HEK293 (cell line): ENCODE results near the gene SLX4.

ENCODE experiments used
- CTCF ChIA-PET: fragments of 350-600 bp; formaldehyde crosslinking; extraction: SDS; loops from one replicate; lab custom pipeline; 2021; ENCODE audit warnings: antibody characterized with exemption; lab: Yijun Ruan, JAX
- POLR2A ChIA-PET: fragments of 300-600 bp; formaldehyde crosslinking; extraction: SDS; loops from one replicate; lab custom pipeline; 2020; ENCODE audit warnings: antibody characterized with exemption, inconsistent platforms; lab: Yijun Ruan, JAX
- H3K27ac ChIP-seq: fragments of 200-500 bp; sonication (Bioruptor generic); 2 replicates; pipeline ENCODE4 v1.5.1; 2014; ENCODE audit warnings: low read depth, low read length, control low read depth, inconsistent platforms; ENCODE audit errors: extremely low read depth
- H3K36me3 ChIP-seq, 2 experiments: fragments of 200-500 bp in 1 of 2; sonication (Bioruptor generic) in 1 of 2; 1 replicate in 1 of 2; 2 replicates in 1 of 2; pipeline ENCODE4 v1.5.1; 2014 to 2017; ENCODE audit warnings: inconsistent platforms in 2 of 2, low read length in 2 of 2; ENCODE audit not compliant: control insufficient read depth in 2 of 2, insufficient read depth in 1 of 2
- H3K4me1 ChIP-seq: fragments of 200-500 bp; sonication (Bioruptor generic); 2 replicates; pipeline ENCODE4 v1.5.1; 2014; ENCODE audit warnings: mild to moderate bottlenecking, low read length, inconsistent platforms; ENCODE audit not compliant: control insufficient read depth, insufficient read depth
- H3K4me3 ChIP-seq: 2 replicates; pipeline ENCODE4 v1.5.1; 2011; ENCODE audit warnings: low read depth, mild to moderate bottlenecking, control low read depth, low read length, moderate library complexity
- H3K9me3 ChIP-seq: fragments of 200-500 bp; sonication (Bioruptor generic); 2 replicates; pipeline ENCODE4 v1.5.1; 2014; ENCODE audit warnings: low read depth, low read length, inconsistent platforms; ENCODE audit not compliant: control insufficient read depth, insufficient read depth
- BCL11A ChIP-seq: fragments of 450-650 bp; formaldehyde crosslinking; IDR thresholded peaks from 2 replicates; pipeline ENCODE4 v1.5.1; 2016; ENCODE audit warnings: low read depth, missing biosample characterization, missing genetic modification characterization
- GLIS2 ChIP-seq: fragments of 450-650 bp; formaldehyde crosslinking; IDR thresholded peaks from 2 replicates; pipeline ENCODE4 v1.5.1; 2016; ENCODE audit warnings: missing biosample characterization, missing genetic modification characterization
- IKZF3 ChIP-seq: fragments of 450-650 bp; IDR thresholded peaks from 2 replicates; pipeline ENCODE4 v1.5.0; 2018; ENCODE audit warnings: missing biosample characterization, mild to moderate bottlenecking, missing genetic modification characterization, moderate library complexity
- KLF7 ChIP-seq: fragments of 450-650 bp; formaldehyde crosslinking; IDR thresholded peaks from 2 replicates; pipeline ENCODE4 v1.5.1; 2016; ENCODE audit warnings: missing biosample characterization, missing genetic modification characterization, borderline replicate concordance
- MYNN ChIP-seq: fragments of 450-650 bp; formaldehyde crosslinking; IDR thresholded peaks from 2 replicates; pipeline ENCODE4 v1.5.1; 2016; ENCODE audit warnings: missing biosample characterization, missing genetic modification characterization, borderline replicate concordance
- MZF1 ChIP-seq: fragments of 450-650 bp; formaldehyde crosslinking; IDR thresholded peaks from 2 replicates; pipeline ENCODE4 v1.5.1; 2017; ENCODE audit warnings: missing biosample characterization, missing genetic modification characterization, borderline replicate concordance
- RBAK ChIP-seq: fragments of 450-650 bp; formaldehyde crosslinking; IDR thresholded peaks from 2 replicates; pipeline ENCODE4 v1.5.1; 2016; ENCODE audit warnings: missing biosample characterization, missing genetic modification characterization
- SP3 ChIP-seq: fragments of 450-650 bp; formaldehyde crosslinking; IDR thresholded peaks from 2 replicates; pipeline ENCODE4 v1.5.1; 2016; ENCODE audit warnings: missing biosample characterization, missing genetic modification characterization
- TCF7L2 ChIP-seq: IDR thresholded peaks from 2 replicates; pipeline ENCODE4 v1.6.1; 2011; ENCODE audit warnings: low read depth, mild to moderate bottlenecking, inconsistent platforms, low read length, moderate library complexity, borderline replicate concordance
- ZBTB21 ChIP-seq: fragments of 450-650 bp; formaldehyde crosslinking; IDR thresholded peaks from 2 replicates; pipeline ENCODE4 v1.5.1; 2017; ENCODE audit warnings: missing biosample characterization, missing genetic modification characterization
- ZBTB7A ChIP-seq: fragments of 450-650 bp; formaldehyde crosslinking; IDR thresholded peaks from 2 replicates; pipeline ENCODE4 v1.5.1; 2016; ENCODE audit warnings: low read depth, missing biosample characterization, missing genetic modification characterization
- ZFP37 ChIP-seq: fragments of 450-650 bp; formaldehyde crosslinking; IDR thresholded peaks from 2 replicates; pipeline ENCODE4 v1.5.1; 2016; ENCODE audit warnings: missing biosample characterization, missing genetic modification characterization
- ZIC2 ChIP-seq: fragments of 450-650 bp; formaldehyde crosslinking; IDR thresholded peaks from 2 replicates; pipeline ENCODE4 v1.5.1; 2016; ENCODE audit warnings: missing biosample characterization, missing genetic modification characterization
- ZNF10 ChIP-seq: fragments of 450-650 bp; formaldehyde crosslinking; IDR thresholded peaks from 2 replicates; pipeline ENCODE4 v1.5.1; 2017; ENCODE audit warnings: missing biosample characterization, missing genetic modification characterization
- ZNF202 ChIP-seq: fragments of 450-650 bp; formaldehyde crosslinking; IDR thresholded peaks from 2 replicates; pipeline ENCODE4 v1.5.1; 2016; ENCODE audit warnings: missing biosample characterization, missing genetic modification characterization, borderline replicate concordance
- ZNF292 ChIP-seq: fragments of 450-650 bp; formaldehyde crosslinking; IDR thresholded peaks from 2 replicates; pipeline ENCODE4 v1.5.1; 2016; ENCODE audit warnings: low read depth, missing biosample characterization, missing genetic modification characterization, borderline replicate concordance
- ZNF549 ChIP-seq: fragments of 450-650 bp; IDR thresholded peaks from 2 replicates; pipeline ENCODE4 v1.5.1; 2018; ENCODE audit warnings: missing biosample characterization, missing genetic modification characterization, mild to moderate bottlenecking, inconsistent platforms, moderate library complexity
- ZNF560 ChIP-seq: fragments of 450-650 bp; formaldehyde crosslinking; IDR thresholded peaks from 2 replicates; pipeline ENCODE4 v1.5.1; 2017; ENCODE audit warnings: missing biosample characterization, missing genetic modification characterization, borderline replicate concordance
- ZNF596 ChIP-seq: fragments of 450-650 bp; IDR thresholded peaks from 2 replicates; pipeline ENCODE4 v1.5.0; 2018; ENCODE audit warnings: missing biosample characterization, mild to moderate bottlenecking, missing genetic modification characterization, moderate library complexity
- ZNF600 ChIP-seq: fragments of 450-650 bp; formaldehyde crosslinking; IDR thresholded peaks from 2 replicates; pipeline ENCODE4 v1.5.1; 2016; ENCODE audit warnings: missing biosample characterization, missing genetic modification characterization
- ZNF76 ChIP-seq: fragments of 450-650 bp; formaldehyde crosslinking; IDR thresholded peaks from 2 replicates; pipeline ENCODE4; 2016; ENCODE audit warnings: low read depth, missing biosample characterization, missing genetic modification characterization, borderline replicate concordance
- ZSCAN16 ChIP-seq: fragments of 450-650 bp; formaldehyde crosslinking; IDR thresholded peaks from 2 replicates; pipeline ENCODE4 v1.5.1; 2016; ENCODE audit warnings: missing biosample characterization, missing genetic modification characterization
- TF ChIP-seq, protein P1 (sequence below): IDR thresholded peaks from 2 replicates; pipeline ENCODE4 v1.6.1; 2011; ENCODE audit warnings: mild to moderate bottlenecking, low read depth, low read length, borderline replicate concordance
- TF ChIP-seq, protein P2 (sequence below): fragments of 450-650 bp; formaldehyde crosslinking; IDR thresholded peaks from 2 replicates; pipeline ENCODE4 v1.5.1; 2016; ENCODE audit warnings: missing biosample characterization, missing genetic modification characterization
- TF ChIP-seq, protein P3 (sequence below): fragments of 450-650 bp; formaldehyde crosslinking; IDR thresholded peaks from 2 replicates; pipeline ENCODE4 v1.5.1; 2016; ENCODE audit warnings: missing biosample characterization, missing genetic modification characterization
- TF ChIP-seq, protein P4 (sequence below): fragments of 450-650 bp; formaldehyde crosslinking; IDR thresholded peaks from 2 replicates; pipeline ENCODE4 v1.5.1; 2016; ENCODE audit warnings: missing biosample characterization, missing genetic modification characterization

SLX4 gene

DNA sequence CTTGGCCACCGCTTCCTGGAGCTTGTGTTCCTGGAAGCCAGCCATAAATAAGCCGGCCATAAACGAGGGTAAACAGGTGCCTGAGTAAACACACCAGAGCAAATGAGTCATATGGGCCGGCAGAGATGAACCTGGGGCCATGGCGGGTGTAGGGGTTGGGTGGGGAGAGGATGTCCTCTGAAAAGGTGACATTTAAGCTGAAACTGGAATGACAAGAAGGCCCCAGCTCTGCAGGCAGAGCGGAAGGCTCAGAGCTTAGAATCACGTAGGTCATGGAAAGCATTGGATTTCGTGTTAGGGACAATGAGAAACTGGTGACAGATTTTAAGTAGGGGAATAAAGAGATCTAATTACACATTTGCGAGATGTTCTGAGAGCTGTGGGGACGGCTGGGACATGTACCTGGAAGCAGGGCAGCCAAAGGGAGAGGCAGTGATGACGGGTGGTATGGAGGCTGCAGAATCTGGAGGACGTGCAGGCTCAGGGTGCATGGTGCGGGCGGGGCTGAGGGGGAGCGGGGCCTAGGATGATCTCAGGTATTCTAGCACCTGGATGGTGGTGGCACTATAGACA is 35.0 kb upstream of the SLX4 start (continued):
- TF ChIP-seq ZNF560 (no peak), TCF7L2 (no peak), ZNF202 (tag by site-specific recombination) (no peak), ZBTB7A (tag by site-specific recombination) (no peak), ZNF549 (tag by site-specific recombination) (no peak), ZFP37 (tag by site-specific recombination) (no peak), ZSCAN16 (tag by site-specific recombination) (no peak), SP3 (tag by site-specific recombination) (no peak), MZF1 (no peak), IKZF3 (tag by site-specific recombination) (no peak)
- TF ChIP-seq, protein P1, sequence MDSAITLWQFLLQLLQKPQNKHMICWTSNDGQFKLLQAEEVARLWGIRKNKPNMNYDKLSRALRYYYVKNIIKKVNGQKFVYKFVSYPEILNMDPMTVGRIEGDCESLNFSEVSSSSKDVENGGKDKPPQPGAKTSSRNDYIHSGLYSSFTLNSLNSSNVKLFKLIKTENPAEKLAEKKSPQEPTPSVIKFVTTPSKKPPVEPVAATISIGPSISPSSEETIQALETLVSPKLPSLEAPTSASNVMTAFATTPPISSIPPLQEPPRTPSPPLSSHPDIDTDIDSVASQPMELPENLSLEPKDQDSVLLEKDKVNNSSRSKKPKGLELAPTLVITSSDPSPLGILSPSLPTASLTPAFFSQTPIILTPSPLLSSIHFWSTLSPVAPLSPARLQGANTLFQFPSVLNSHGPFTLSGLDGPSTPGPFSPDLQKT = no peak
- TF ChIP-seq, protein P2, sequence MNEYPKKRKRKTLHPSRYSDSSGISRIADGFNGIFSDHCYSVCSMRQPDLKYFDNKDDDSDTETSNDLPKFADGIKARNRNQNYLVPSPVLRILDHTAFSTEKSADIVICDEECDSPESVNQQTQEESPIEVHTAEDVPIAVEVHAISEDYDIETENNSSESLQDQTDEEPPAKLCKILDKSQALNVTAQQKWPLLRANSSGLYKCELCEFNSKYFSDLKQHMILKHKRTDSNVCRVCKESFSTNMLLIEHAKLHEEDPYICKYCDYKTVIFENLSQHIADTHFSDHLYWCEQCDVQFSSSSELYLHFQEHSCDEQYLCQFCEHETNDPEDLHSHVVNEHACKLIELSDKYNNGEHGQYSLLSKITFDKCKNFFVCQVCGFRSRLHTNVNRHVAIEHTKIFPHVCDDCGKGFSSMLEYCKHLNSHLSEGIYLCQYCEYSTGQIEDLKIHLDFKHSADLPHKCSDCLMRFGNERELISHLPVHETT (tag by site-specific recombination) = no peak

DNA sequence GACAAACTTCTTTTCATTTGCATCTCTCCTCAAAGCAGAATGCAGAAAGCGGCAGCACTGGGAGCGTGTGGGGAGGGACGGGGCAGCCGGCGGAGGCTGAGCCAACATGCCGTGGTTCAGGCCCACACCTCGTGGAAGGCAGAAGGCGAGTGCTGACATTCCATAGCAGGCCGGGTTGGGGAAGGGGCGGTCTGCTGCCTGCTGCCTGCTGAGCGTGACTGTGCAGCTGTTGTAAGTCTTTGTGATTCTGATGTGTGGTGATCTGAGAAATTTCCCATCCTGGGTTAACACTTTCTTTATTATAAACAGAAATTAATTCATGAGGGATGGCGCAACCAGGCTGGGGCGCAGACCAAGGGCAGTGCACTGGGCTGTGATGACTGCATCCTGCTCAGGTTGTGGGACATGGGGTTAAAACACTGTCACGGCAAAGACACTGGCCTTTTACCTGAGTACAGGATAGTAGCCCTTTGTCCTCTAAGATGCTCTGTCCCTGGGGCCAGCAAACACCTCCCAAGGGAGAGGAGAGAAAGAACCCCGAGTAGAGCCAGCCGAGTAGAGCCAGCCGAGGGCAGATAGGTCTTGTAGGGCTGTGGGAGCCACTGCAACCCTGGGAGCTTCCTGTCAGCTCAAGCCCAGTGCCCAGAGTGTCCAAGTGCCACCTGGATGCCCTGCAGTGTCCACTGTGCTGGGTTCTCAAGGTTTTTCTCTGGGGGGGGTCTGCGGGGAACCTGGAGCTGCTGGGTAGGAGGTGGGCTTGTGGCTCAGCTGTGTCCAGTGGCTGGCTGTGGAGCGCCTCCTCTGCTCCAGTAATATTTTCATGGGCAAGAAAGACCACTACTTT is 34.3 kb upstream of the SLX4 start:
- TF ChIP-seq ZNF600 (tag by site-specific recombination) (peak; percentile 85), ZBTB21 (tag by site-specific recombination) (no peak), ZIC2 (tag by site-specific recombination) (0 out of 2 replicates have a peak, but pooled peaks have one; percentile 12)
- TF ChIP-seq, protein P3, sequence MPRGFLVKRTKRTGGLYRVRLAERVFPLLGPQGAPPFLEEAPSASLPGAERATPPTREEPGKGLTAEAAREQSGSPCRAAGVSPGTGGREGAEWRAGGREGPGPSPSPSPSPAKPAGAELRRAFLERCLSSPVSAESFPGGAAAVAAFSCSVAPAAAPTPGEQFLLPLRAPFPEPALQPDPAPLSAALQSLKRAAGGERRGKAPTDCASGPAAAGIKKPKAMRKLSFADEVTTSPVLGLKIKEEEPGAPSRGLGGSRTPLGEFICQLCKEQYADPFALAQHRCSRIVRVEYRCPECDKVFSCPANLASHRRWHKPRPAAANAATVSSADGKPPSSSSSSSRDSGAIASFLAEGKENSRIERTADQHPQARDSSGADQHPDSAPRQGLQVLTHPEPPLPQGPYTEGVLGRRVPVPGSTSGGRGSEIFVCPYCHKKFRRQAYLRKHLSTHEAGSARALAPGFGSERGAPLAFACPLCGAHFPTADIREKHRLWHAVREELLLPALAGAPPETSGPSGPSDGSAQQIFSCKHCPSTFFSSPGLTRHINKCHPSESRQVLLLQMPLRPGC (tag by site-specific recombination) = 0 out of 2 replicates have a peak, but pooled peaks have one; percentile 12
- H3K4me3 ChIP-seq = no peak overlapping the region
- peaks cover 0 to 9% of the 10 kb centered on the region in 2 experiments; a peak in 2 of 3 replicates for H3K36me3 ChIP-seq
- no peak overlapping the region; the same call in 1 of the 2 replicates for H3K27ac ChIP-seq
- POLR2A ChIA-PET = interaction anchor here (0.5 kb wide), 1 partner anchor 19 kb away, joined by 4 read pairs; no protein-coding TSS in a partner anchor
- H3K4me1 ChIP-seq = peaks cover 13% of the 10 kb centered on the region
- no peaks in the 10 kb centered on the region for H3K9me3 ChIP-seq
- CTCF ChIA-PET = interaction anchor here (1.2 kb wide), 2 partner anchors 8 to 119 kb away, joined by 3 to 6 read pairs; no protein-coding TSS in a partner anchor

DNA sequence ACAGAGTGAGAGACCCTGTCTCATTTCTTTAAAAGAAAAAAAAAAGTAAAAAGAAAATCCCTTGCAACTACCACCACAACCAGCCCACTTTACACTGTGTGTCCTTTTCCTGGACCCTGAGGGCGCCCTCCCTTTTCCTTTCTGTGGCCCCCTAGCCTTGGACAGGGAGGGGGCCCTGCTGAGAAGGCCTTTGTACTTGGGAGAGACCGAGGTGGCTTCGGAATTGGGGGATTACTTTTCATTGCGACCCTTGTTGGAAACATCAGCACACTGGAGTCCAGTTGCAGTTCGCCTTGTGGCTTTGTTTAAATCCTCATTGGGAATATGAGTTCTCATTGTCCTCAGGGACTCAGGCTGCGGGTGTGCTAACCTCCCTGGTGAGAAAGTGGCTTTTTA is 33.7 kb upstream of the SLX4 start:
- POLR2A ChIA-PET = no interaction called here
- Histone ChIP-seq H3K27ac (no peak overlapping the region), H3K4me1 (peaks cover 13% of the 10 kb centered on the region), H3K4me3 (no peak overlapping the region), H3K9me3 (no peaks in the 10 kb centered on the region), H3K36me3 (peaks cover 0 to 10% of the 10 kb centered on the region in 2 experiments; a peak in 2 of 3 replicates)
- CTCF ChIA-PET = interaction anchor here (0.6 kb wide), 1 partner anchor 711 kb away, joined by 3 read pairs; no protein-coding TSS in a partner anchor
- no peak for TF ChIP-seq BCL11A (tag by site-specific recombination)
- no peak for TF ChIP-seq MYNN (tag by site-specific recombination)
- no peak for TF ChIP-seq RBAK
- no peak for TF ChIP-seq SP3 (tag by site-specific recombination)
- TF ChIP-seq KLF7 (tag by site-specific recombination) = no peak
- TF ChIP-seq ZNF10 = no peak
- TF ChIP-seq ZNF76 (tag by site-specific recombination) = no peak
- no peak for TF ChIP-seq GLIS2 (tag by site-specific recombination)
- no peak for TF ChIP-seq ZNF596 (tag by site-specific recombination)
- TF ChIP-seq, protein P4, sequence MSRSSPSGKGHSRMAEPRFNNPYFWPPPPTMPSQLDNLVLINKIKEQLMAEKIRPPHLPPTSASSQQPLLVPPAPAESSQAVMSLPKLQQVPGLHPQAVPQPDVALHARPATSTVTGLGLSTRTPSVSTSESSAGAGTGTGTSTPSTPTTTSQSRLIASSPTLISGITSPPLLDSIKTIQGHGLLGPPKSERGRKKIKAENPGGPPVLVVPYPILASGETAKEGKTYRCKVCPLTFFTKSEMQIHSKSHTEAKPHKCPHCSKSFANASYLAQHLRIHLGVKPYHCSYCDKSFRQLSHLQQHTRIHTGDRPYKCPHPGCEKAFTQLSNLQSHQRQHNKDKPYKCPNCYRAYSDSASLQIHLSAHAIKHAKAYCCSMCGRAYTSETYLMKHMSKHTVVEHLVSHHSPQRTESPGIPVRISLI = no peak
- no peak for TF ChIP-seq ZNF292
